Keratinocyte (primary cell): ENCODE results near the gene MT1B. TPM values are rescaled to one million over a fixed set of nuclear protein-coding genes. Genes with fewer than 3 reads are reported as not detected.

Experiments
- DNase-seq: peaks from one replicate; pipeline ENCODE4 v3.0.0-alpha.2; 2011; ENCODE audit warnings: low read depth, missing footprints, low spot score
- FAIRE-seq: peaks from 2 replicates; lab custom pipeline; 2011; peaks lifted over from hg19 to GRCh38; lab: Jason Lieb, UNC
- H2AFZ ChIP-seq: 2 replicates; pipeline ENCODE4 v1.6.0; 2012; ENCODE audit warnings: low read length, control low read depth, inconsistent platforms; ENCODE audit not compliant: control insufficient read depth
- H3K27ac ChIP-seq: 2 replicates; pipeline ENCODE4 v1.5.1; 2011; ENCODE audit warnings: low read length; ENCODE audit not compliant: control insufficient read depth, insufficient read depth
- H3K27me3 ChIP-seq: 3 replicates; pipeline ENCODE4 v1.6.0; 2011; ENCODE audit warnings: low read length; ENCODE audit not compliant: control insufficient read depth, insufficient read depth; ENCODE audit errors: extremely low read depth
- H3K36me3 ChIP-seq, 2 experiments: 2 replicates in 1 of 2; 3 replicates in 1 of 2; pipeline ENCODE4 v1.5.1; 2011; ENCODE audit warnings: low read length in 2 of 2, mild to moderate bottlenecking in 1 of 2; ENCODE audit not compliant: control insufficient read depth in 2 of 2, insufficient read depth in 2 of 2; ENCODE audit errors: extremely low read depth in 1 of 2
- H3K4me1 ChIP-seq: 3 replicates; pipeline ENCODE4 v1.5.1; 2011; ENCODE audit warnings: low read length; ENCODE audit not compliant: control insufficient read depth, insufficient read depth; ENCODE audit errors: extremely low read depth
- H3K4me2 ChIP-seq: 3 replicates; pipeline ENCODE4 v1.6.0; 2011; ENCODE audit warnings: low read depth, low read length; ENCODE audit not compliant: control insufficient read depth, insufficient read depth; ENCODE audit errors: extremely low read depth
- H3K4me3 ChIP-seq, 3 experiments: fragments of 200-600 bp in 1 of 3; sonication (generic) in 1 of 3; 2 replicates in 2 of 3; 3 replicates in 1 of 3; pipeline ENCODE4 v1.5.1; 2011 to 2016; ENCODE audit warnings: low read length in 3 of 3, mild to moderate bottlenecking in 3 of 3, control low read depth in 2 of 3, inconsistent platforms in 1 of 3, low read depth in 1 of 3, mixed read lengths in 1 of 3, mixed run types in 1 of 3, moderate library complexity in 1 of 3; ENCODE audit not compliant: control insufficient read depth in 2 of 3, insufficient read depth in 2 of 3; ENCODE audit errors: extremely low read depth in 1 of 3
- H3K79me2 ChIP-seq: 2 replicates; pipeline ENCODE4 v1.6.0; 2012; ENCODE audit warnings: low read length; ENCODE audit not compliant: control insufficient read depth, insufficient read depth
- H3K9ac ChIP-seq: 3 replicates; pipeline ENCODE4 v1.6.0; 2011; ENCODE audit warnings: low read length; ENCODE audit not compliant: control insufficient read depth, insufficient read depth; ENCODE audit errors: extremely low read depth
- H3K9me1 ChIP-seq: 3 replicates; pipeline ENCODE4 v1.6.0; 2011; ENCODE audit warnings: low read length; ENCODE audit not compliant: control insufficient read depth, insufficient read depth; ENCODE audit errors: extremely low read depth
- H3K9me3 ChIP-seq: 2 replicates; pipeline ENCODE4 v1.5.1; 2012; ENCODE audit warnings: low read depth, low read length; ENCODE audit not compliant: control insufficient read depth
- H4K20me1 ChIP-seq: 3 replicates; pipeline ENCODE4 v1.6.0; 2011; ENCODE audit warnings: low read length; ENCODE audit not compliant: control insufficient read depth, insufficient read depth; ENCODE audit errors: extremely low read depth
- EZH2 ChIP-seq: IDR thresholded peaks from one replicate; pipeline ENCODE4 v1.6.1; 2012; ENCODE audit warnings: inconsistent platforms, mild to moderate bottlenecking, low read length, moderate library complexity
- dilution Hi-C: fragments of 300-500 bp; cut with MboI; formaldehyde crosslinking; loops from one replicate; pipeline ENCODE4 v1.7.0; 2020; ENCODE audit warnings: low sequenced_read_pairs; ENCODE audit not compliant: extremely low pct_ligation_motif_present
- polyA plus RNA-seq, 5 experiments: library from polyadenylated mRNA; depleted of rRNA in 3 of 5; stranded (reverse) in 3 of 5; stranded (forward) in 1 of 5; unstranded in 1 of 5; fragments of >200 nt; gene quantifications; 1 replicate in 1 of 5; 2 replicates in 3 of 5; 3 replicates in 1 of 5; pipeline versions ENCODE4 v1.2.1 to v1.2.3, GENCODE V29; 2011 to 2012; ENCODE audit warnings: missing spikeins in 2 of 5, low read depth in 1 of 5, low replicate concordance in 1 of 5
- TF ChIP-seq, protein P1 (sequence below), 3 experiments: IDR thresholded peaks in 1 of 3; conservative IDR thresholded peaks in 1 of 3; optimal IDR thresholded peaks in 1 of 3; 2 replicates in 2 of 3; 3 replicates in 1 of 3; pipeline versions ENCODE3 to v1.5.1; 2011; ENCODE audit warnings: low read length in 3 of 3, mild to moderate bottlenecking in 3 of 3, moderate library complexity in 2 of 3, control low read depth in 1 of 3, inconsistent platforms in 1 of 3; ENCODE audit not compliant: insufficient read depth in 2 of 3; ENCODE audit errors: extremely low read depth in 1 of 3

MT1B gene
- polyA plus RNA-seq, 1 donor (not counting 4 experiments of a cell fraction or from before 2014, with no cell fraction given): not detected

DNA sequence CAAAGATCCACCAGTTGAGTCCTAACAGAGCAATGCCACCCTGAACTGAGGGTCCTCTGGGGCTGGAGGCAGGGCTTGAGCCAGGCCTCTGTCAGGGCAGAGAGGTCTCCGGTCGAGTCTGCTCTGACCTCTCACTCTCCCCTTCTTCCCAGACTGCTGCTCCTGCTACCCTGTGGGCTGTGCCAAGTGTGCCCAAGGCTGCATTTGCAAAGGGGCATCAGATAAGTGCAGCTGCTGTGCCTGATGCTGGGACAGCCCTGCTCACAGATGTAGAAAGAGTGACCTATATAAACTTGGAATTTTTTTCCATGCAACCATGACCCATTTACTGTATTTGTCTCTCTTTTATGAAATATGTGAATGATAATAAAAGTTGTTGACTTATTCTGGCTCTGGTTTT, 2.4 kb upstream of the MT1B start:
- Histone ChIP-seq H3K27me3 (peaks cover 5% of the 10 kb centered on the region), H3K27ac (no peak overlapping the region), H3K36me3 (no peaks in the 10 kb centered on the region), H2AFZ (no peak overlapping the region), H3K79me2 (no peaks in the 10 kb centered on the region), H3K4me3 (no peak overlapping the region), H3K9ac (no peak overlapping the region), H3K9me3 (no peaks in the 10 kb centered on the region), H3K9me1 (no peaks in the 10 kb centered on the region), H4K20me1 (no peaks in the 10 kb centered on the region), H3K4me1 (peaks cover 14% of the 10 kb centered on the region), H3K4me2 (no peak overlapping the region)
- TF ChIP-seq EZH2: no peak
- TF ChIP-seq, protein P1, sequence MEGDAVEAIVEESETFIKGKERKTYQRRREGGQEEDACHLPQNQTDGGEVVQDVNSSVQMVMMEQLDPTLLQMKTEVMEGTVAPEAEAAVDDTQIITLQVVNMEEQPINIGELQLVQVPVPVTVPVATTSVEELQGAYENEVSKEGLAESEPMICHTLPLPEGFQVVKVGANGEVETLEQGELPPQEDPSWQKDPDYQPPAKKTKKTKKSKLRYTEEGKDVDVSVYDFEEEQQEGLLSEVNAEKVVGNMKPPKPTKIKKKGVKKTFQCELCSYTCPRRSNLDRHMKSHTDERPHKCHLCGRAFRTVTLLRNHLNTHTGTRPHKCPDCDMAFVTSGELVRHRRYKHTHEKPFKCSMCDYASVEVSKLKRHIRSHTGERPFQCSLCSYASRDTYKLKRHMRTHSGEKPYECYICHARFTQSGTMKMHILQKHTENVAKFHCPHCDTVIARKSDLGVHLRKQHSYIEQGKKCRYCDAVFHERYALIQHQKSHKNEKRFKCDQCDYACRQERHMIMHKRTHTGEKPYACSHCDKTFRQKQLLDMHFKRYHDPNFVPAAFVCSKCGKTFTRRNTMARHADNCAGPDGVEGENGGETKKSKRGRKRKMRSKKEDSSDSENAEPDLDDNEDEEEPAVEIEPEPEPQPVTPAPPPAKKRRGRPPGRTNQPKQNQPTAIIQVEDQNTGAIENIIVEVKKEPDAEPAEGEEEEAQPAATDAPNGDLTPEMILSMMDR (optimal IDR thresholded peaks at IDR 0.05 in 1 of 3, IDR thresholded peaks at IDR 0.05 in 1 of 3, conservative IDR thresholded peaks at IDR 0.05 in 1 of 3; ENCODE audit: extremely low read depth in 1 of 3, insufficient read depth in 2 of 3, low read length in 3 of 3): no peak
- FAIRE-seq (no peak), DNase-seq (no peak)
- dilution Hi-C loops: no loop called here

GRCh38 chr16:56649820-56650219, 1.9 kb upstream of the MT1B start:
- Histone ChIP-seq H4K20me1 (no peaks in the 10 kb centered on the region), H3K9me3 (no peaks in the 10 kb centered on the region), H3K36me3 (no peaks in the 10 kb centered on the region), H3K4me3 (no peak overlapping the region), H2AFZ (no peak overlapping the region), H3K27me3 (peaks cover 5% of the 10 kb centered on the region), H3K4me1 (peaks cover 14% of the 10 kb centered on the region), H3K9me1 (no peaks in the 10 kb centered on the region), H3K4me2 (peak overlapping the region; percentile 6), H3K27ac (no peak overlapping the region), H3K9ac (no peak overlapping the region), H3K79me2 (no peaks in the 10 kb centered on the region)
- DNase-seq: no peak
- FAIRE-seq: peak; percentile 84
- dilution Hi-C loops: no loop called here
- TF ChIP-seq, protein P1 (optimal IDR thresholded peaks at IDR 0.05 in 1 of 3, IDR thresholded peaks at IDR 0.05 in 1 of 3, conservative IDR thresholded peaks at IDR 0.05 in 1 of 3; ENCODE audit: extremely low read depth in 1 of 3, insufficient read depth in 2 of 3, low read length in 3 of 3): no peak
- no peak for TF ChIP-seq EZH2
